ENCODE measurements around the gene CHIT1.

Gene CHIT1

GRCh38 chr1:203215573-203215972 is 13.9 kb downstream of the CHIT1 start:
- DNase-seq (ENCODE audit: low read depth): no peak
- no peak overlapping the region for H3K4me3 ChIP-seq (ENCODE audit: low read depth, low read length)
- no peak for TF ChIP-seq CTCF (IDR thresholded peaks at IDR 0.05; ENCODE audit: control insufficient read depth, extremely low read depth, insufficient read depth)

GRCh38 chr1:203214871-203215270 is 14.6 kb downstream of the CHIT1 start:
- DNase-seq (ENCODE audit: low read depth): no peak
- TF ChIP-seq CTCF (IDR thresholded peaks at IDR 0.05; ENCODE audit: control insufficient read depth, extremely low read depth, insufficient read depth): no peak

GRCh38 chr1:203213126-203213525 is 16.3 kb downstream of the CHIT1 start:
- DNase-seq (ENCODE audit: low read depth): no peak
- no peak for TF ChIP-seq CTCF (IDR thresholded peaks at IDR 0.05; ENCODE audit: control insufficient read depth, extremely low read depth, insufficient read depth)

More at GRCh38 chr1:203214871-203215270, 14.6 kb downstream of the CHIT1 start:
- H3K4me3 ChIP-seq (ENCODE audit: low read depth, low read length): no peak overlapping the region

GRCh38 chr1:203211812-203212211 is 17.7 kb downstream of the CHIT1 start:
- DNase-seq (ENCODE audit: low read depth): no peak
- H3K4me3 ChIP-seq (ENCODE audit: low read depth, low read length): no peak overlapping the region
- TF ChIP-seq CTCF (IDR thresholded peaks at IDR 0.05; ENCODE audit: control insufficient read depth, extremely low read depth, insufficient read depth): no peak

More at GRCh38 chr1:203213126-203213525, 16.3 kb downstream of the CHIT1 start:
- H3K4me3 ChIP-seq (ENCODE audit: low read depth, low read length): no peak overlapping the region

- H3K4me3 ChIP-seq (ENCODE audit: low read depth, low read length): no peak overlapping the region
- DNase-seq (ENCODE audit: low read depth): no peak
- TF ChIP-seq CTCF (IDR thresholded peaks at IDR 0.05; ENCODE audit: control insufficient read depth, extremely low read depth, insufficient read depth): no peak
Measured at GRCh38 chr1:203210988-203211387, 18.5 kb downstream of the CHIT1 start.

- H3K4me3 ChIP-seq (ENCODE audit: low read depth, low read length): no peak overlapping the region
- DNase-seq (ENCODE audit: low read depth): no peak
- TF ChIP-seq CTCF (IDR thresholded peaks at IDR 0.05; ENCODE audit: control insufficient read depth, extremely low read depth, insufficient read depth): no peak
Measured at GRCh38 chr1:203210350-203210749, 19.1 kb downstream of the CHIT1 start.

GRCh38 chr1:203208181-203208580 is 21.3 kb downstream of the CHIT1 start:
- no peak for TF ChIP-seq CTCF (IDR thresholded peaks at IDR 0.05; ENCODE audit: control insufficient read depth, extremely low read depth, insufficient read depth)
- DNase-seq (ENCODE audit: low read depth): no peak
- H3K4me3 ChIP-seq (ENCODE audit: low read depth, low read length): no peak overlapping the region

All from LNCaP clone FGC (cell line).